ENCODE data around the gene NSUN3. TPM values are rescaled to one million over a fixed set of nuclear protein-coding genes. Genes with fewer than 3 reads are reported as not detected.
"Not testable (repeated sequence)": the region's sequence is repeated elsewhere in the genome, so short reads cannot be mapped to it uniquely, and the experiment has no call there.

Gene NSUN3
- total and polyA plus RNA-seq, 2 donors (not counting 3 experiments of a cell fraction or from before 2014, with no cell fraction given), result 3.4 to 10.7 TPM

DNA sequence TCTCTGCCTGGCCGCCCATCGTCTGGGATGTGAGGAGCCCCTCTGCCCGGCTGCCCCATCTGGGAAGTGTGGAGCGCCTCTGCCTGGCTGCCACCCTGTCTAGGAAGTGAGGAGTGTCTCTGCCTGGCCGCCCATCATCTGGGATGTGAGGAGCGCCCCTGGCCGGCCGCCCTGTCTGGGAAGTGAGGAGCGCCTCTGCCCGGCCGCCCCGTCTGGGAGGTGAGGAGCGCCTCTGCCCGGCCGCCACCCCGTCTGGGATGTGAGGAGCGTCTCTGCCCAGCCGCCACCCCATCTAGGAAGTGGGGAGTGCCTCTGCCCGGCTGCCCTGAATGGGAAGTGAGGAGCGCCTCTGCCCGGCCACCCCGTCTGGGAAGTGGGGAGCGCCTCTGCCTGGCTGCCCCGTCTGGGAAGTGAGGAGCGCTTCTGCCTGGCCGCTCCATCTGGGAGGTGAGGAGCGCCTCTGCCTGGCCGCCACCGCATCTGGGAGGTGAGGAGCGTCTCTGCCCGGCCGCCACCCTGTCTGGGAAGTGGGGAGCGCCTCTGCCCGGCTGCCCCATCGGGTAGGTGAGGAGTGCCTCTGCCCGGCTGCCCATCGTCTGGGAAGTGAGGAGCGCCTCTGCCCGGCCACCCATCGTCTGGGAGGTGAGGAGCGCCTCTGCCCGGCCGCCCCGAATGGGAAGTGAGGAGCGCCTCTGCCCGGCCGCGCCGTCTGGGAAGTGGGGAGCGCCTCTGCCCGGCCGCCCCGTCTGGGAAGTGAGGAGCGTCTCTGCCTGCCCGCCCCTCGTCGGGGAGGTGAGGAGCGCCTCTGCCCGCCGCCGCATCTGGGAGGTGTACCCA, 18.5 kb upstream of the NSUN3 start:
- DNase-seq (ENCODE audit: low read depth, low spot score); H3K4me2 ChIP-seq (ENCODE audit: insufficient read depth, low read length); POLR2A ChIA-PET; H3K9ac ChIP-seq (replicated peaks; ENCODE audit: extremely low read depth, insufficient read depth, low read length); H3K79me2 ChIP-seq (ENCODE audit: control insufficient read depth, insufficient read depth, low read length); H2AFZ ChIP-seq (ENCODE audit: low read depth, low read length); CTCF ChIA-PET; BruUV-seq (replicated peaks); FAIRE-seq; H3K27me3 ChIP-seq (ENCODE audit: control insufficient read depth in 2 of 2, insufficient read depth in 2 of 2, low read length in 2 of 2); H4K20me1 ChIP-seq (replicated peaks; ENCODE audit: control insufficient read depth, extremely low read depth, insufficient read depth, low read length); H3K9me3 ChIP-seq (replicated peaks; ENCODE audit: control insufficient read depth, insufficient read depth, low read length); H3K9me1 ChIP-seq (replicated peaks; ENCODE audit: control insufficient read depth, extremely low read depth, insufficient read depth, low read length); H3K4me3 ChIP-seq (replicated peaks in 1 of 3; ENCODE audit: insufficient read depth in 1 of 3, low read depth in 1 of 3, low read length in 3 of 3); intact Hi-C loops (cut with micrococcal nuclease); H3K4me1 ChIP-seq (ENCODE audit: control insufficient read depth, extremely low read depth, insufficient read depth, low read length); dilution Hi-C loops (cut with MboI; ENCODE audit: extremely low pct_ligation_motif_present, low sequenced_read_pairs); H3K27ac ChIP-seq (ENCODE audit: insufficient read depth, low read depth, low read length); H3K36me3 ChIP-seq (ENCODE audit: control insufficient read depth in 2 of 2, extremely low read depth in 1 of 2, insufficient read depth in 2 of 2, low read length in 2 of 2): not testable (repeated sequence)

DNA sequence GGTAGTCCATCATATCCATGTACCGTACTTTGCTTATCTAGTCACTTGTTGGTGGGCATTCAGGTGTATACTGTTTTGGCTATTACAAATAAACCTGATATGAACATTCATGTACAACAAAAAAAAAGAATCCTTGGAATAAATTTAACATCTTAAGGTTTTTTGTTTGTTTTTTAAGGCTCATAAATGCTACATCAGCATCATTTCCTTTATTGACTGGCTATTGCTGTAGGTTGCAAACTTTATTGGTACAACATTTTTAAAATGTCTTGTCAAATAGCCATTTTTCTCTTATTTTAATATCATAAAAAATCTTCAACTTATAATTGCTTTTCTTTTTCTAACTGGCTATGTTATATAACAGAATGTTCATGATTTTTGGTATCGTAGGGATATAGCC, 16.3 kb upstream of the NSUN3 start:
- no peak overlapping the region for H3K27ac ChIP-seq (ENCODE audit: insufficient read depth, low read depth, low read length)
- no TSS peak for BruUV-seq (replicated peaks)

More for the DNA sequence above, 16.3 kb upstream of the NSUN3 start:
- FAIRE-seq (peak; percentile 21), DNase-seq (ENCODE audit: low read depth, low spot score) (no peak)
- Histone ChIP-seq H3K4me2 (ENCODE audit: insufficient read depth, low read length) (no peak overlapping the region), H3K79me2 (ENCODE audit: control insufficient read depth, insufficient read depth, low read length) (no peaks in the 10 kb centered on the region), H3K9me1 (replicated peaks; ENCODE audit: control insufficient read depth, extremely low read depth, insufficient read depth, low read length) (no peaks in the 10 kb centered on the region), H3K36me3 (ENCODE audit: control insufficient read depth in 2 of 2, extremely low read depth in 1 of 2, insufficient read depth in 2 of 2, low read length in 2 of 2) (no peaks in the 10 kb centered on the region), H3K27me3 (ENCODE audit: control insufficient read depth in 2 of 2, insufficient read depth in 2 of 2, low read length in 2 of 2) (no peaks in the 10 kb centered on the region), H3K9me3 (replicated peaks; ENCODE audit: control insufficient read depth, insufficient read depth, low read length) (no peaks in the 10 kb centered on the region), H3K9ac (replicated peaks; ENCODE audit: extremely low read depth, insufficient read depth, low read length) (no peak overlapping the region), H4K20me1 (replicated peaks; ENCODE audit: control insufficient read depth, extremely low read depth, insufficient read depth, low read length) (no peaks in the 10 kb centered on the region), H3K4me3 (replicated peaks in 1 of 3; ENCODE audit: insufficient read depth in 1 of 3, low read depth in 1 of 3, low read length in 3 of 3) (no peak overlapping the region), H2AFZ (ENCODE audit: low read depth, low read length) (no peak overlapping the region), H3K4me1 (ENCODE audit: control insufficient read depth, extremely low read depth, insufficient read depth, low read length) (no peaks in the 10 kb centered on the region)
- dilution Hi-C loops (cut with MboI; ENCODE audit: extremely low pct_ligation_motif_present, low sequenced_read_pairs) (no loop called here), intact Hi-C loops (cut with micrococcal nuclease) (no loop called here)
- CTCF ChIA-PET, result no interaction called here
- POLR2A ChIA-PET, result no interaction called here
- TF ChIP-seq MYC (IDR thresholded peaks at IDR 0.05; ENCODE audit: low read depth, low read length) (no peak), POLR2A (IDR thresholded peaks at IDR 0.05; ENCODE audit: low read depth, low read length) (no peak), JUN (IDR thresholded peaks at IDR 0.05; ENCODE audit: borderline replicate concordance, insufficient read depth, insufficient read length, low read depth) (no peak), FOS (IDR thresholded peaks at IDR 0.05; ENCODE audit: borderline replicate concordance, insufficient read depth, low read length) (no peak), GATA2 (IDR thresholded peaks at IDR 0.05; ENCODE audit: insufficient read depth, insufficient read length, low read depth, low read length) (no peak), POLR2AphosphoS5 (IDR thresholded peaks at IDR 0.05; ENCODE audit: insufficient read depth, low read depth, low read length) (no peak), EZH2 (IDR thresholded peaks at IDR 0.05; ENCODE audit: borderline replicate concordance, low read depth, low read length, severe bottlenecking) (no peak)
- TF ChIP-seq, protein P1, sequence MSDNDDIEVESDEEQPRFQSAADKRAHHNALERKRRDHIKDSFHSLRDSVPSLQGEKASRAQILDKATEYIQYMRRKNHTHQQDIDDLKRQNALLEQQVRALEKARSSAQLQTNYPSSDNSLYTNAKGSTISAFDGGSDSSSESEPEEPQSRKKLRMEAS (IDR thresholded peaks at IDR 0.05; ENCODE audit: insufficient read depth, insufficient read length), result no peak
- TF ChIP-seq, protein P2, sequence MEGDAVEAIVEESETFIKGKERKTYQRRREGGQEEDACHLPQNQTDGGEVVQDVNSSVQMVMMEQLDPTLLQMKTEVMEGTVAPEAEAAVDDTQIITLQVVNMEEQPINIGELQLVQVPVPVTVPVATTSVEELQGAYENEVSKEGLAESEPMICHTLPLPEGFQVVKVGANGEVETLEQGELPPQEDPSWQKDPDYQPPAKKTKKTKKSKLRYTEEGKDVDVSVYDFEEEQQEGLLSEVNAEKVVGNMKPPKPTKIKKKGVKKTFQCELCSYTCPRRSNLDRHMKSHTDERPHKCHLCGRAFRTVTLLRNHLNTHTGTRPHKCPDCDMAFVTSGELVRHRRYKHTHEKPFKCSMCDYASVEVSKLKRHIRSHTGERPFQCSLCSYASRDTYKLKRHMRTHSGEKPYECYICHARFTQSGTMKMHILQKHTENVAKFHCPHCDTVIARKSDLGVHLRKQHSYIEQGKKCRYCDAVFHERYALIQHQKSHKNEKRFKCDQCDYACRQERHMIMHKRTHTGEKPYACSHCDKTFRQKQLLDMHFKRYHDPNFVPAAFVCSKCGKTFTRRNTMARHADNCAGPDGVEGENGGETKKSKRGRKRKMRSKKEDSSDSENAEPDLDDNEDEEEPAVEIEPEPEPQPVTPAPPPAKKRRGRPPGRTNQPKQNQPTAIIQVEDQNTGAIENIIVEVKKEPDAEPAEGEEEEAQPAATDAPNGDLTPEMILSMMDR (IDR thresholded peaks at IDR 0.05; ENCODE audit: extremely low read depth in 1 of 2, insufficient read depth in 1 of 2, low read depth in 1 of 2, low read length in 2 of 2), result no peak

Measured in endothelial cell of umbilical vein (primary cell).